C4-2B (cell line): ENCODE measurements around the gene NFAM1.

Source experiments
- H3K27ac ChIP-seq: fragments of 450-650 bp; 2 replicates; pipeline ENCODE4 v1.5.1; 2017
- ZFX ChIP-seq: fragments of 450-650 bp; IDR thresholded peaks from 2 replicates; pipeline ENCODE4 v1.6.1; 2017
- TF ChIP-seq, protein P1 (sequence below): fragments of 450-650 bp; conservative IDR thresholded peaks from 2 replicates; pipeline ENCODE4 v1.5.1; 2017; ENCODE audit warnings: mild to moderate bottlenecking

The NFAM1 gene

DNA sequence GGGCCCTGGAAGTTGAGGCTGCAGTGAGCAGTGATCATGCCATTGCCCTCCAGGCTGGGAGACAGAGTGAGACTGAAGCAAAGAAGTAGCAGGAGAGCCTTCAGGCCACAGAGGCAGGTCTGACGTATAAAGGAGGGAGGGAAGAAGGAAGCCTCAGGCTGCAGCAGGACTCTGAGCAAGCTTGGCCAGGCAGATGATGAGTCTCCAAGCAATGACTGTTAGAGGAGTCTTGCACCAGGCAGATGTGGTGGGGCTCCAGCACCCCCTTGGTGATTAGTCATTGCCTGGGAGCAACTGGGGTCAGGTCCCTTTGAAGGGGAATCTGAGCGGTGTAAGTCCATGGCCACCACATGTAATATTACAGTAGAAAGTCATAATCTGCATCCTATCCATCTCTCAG, 36.6 kb upstream of the NFAM1 start:
- no peak overlapping the region for H3K27ac ChIP-seq
- TF ChIP-seq ZFX, result no peak
- TF ChIP-seq, protein P1, sequence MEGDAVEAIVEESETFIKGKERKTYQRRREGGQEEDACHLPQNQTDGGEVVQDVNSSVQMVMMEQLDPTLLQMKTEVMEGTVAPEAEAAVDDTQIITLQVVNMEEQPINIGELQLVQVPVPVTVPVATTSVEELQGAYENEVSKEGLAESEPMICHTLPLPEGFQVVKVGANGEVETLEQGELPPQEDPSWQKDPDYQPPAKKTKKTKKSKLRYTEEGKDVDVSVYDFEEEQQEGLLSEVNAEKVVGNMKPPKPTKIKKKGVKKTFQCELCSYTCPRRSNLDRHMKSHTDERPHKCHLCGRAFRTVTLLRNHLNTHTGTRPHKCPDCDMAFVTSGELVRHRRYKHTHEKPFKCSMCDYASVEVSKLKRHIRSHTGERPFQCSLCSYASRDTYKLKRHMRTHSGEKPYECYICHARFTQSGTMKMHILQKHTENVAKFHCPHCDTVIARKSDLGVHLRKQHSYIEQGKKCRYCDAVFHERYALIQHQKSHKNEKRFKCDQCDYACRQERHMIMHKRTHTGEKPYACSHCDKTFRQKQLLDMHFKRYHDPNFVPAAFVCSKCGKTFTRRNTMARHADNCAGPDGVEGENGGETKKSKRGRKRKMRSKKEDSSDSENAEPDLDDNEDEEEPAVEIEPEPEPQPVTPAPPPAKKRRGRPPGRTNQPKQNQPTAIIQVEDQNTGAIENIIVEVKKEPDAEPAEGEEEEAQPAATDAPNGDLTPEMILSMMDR, result no peak

GRCh38 chr22:42462016-42462415, 29.8 kb upstream of the NFAM1 start:
- H3K27ac ChIP-seq, result peak overlapping the region; percentile 41
- TF ChIP-seq, protein P1, result no peak; the same call in 1 of the 2 replicates
- TF ChIP-seq ZFX, result no peak

DNA sequence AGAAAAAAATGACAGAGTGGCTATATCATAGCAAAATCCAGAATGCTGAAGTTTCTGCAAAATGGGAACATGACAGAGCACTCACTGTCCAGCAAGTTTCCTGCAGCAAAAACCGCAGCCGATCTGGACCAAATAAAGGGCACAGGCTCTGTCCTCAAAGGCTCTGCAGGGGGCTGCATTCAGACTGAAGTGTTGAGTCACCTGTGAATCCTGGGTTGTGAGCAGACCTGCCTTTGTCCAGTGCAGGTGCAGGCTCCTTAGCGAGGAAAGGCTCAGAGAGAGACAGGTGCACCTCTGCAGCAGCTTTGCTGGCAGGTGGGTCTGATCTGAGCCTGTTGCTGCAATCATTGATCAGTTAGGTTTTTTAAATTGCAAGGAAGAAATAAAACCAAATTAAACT, 29.3 kb upstream of the NFAM1 start:
- peak overlapping the region; percentile 41; the same call in 1 of the 2 replicates for H3K27ac ChIP-seq
- TF ChIP-seq, protein P1, result no peak
- TF ChIP-seq ZFX, result no peak

DNA sequence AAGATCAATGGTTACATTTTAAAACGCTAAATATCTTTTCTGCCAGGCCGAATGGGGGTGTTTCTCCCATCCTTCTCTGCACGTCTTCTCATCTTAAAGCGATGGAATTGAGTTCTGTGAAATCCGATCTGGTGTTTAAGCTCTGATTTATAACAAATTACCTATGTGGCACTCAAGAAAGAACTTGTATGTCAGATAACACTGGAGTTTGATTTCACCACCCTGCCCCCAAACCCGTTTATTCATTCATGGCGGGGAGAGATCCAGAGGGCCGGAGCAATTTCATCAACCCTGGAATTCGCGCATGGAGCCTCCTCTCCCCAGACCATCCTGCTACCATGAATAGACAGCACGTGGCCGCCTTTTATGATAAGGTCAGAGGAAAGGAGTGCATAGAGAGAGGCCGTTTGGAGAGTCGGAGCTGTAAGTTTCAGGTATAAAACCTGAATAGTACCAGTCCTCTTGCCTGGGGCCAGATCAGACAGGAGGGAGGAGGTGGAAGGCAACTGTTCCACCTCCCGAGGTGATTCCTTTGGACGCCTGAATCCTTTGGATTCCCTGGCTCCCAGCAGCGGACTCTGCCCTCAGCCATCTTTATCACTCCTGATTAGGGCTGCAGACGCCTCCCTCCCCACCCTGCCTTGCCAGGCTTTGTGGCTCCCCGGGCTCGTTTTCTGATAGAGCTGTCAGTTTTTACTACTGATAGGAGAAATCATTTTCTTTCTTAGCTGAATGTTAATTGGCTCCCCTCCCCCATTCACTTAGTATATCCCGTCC, 27.3 kb upstream of the NFAM1 start:
- no peak overlapping the region for H3K27ac ChIP-seq
- no peak for TF ChIP-seq ZFX
- TF ChIP-seq, protein P1, result no peak

DNA sequence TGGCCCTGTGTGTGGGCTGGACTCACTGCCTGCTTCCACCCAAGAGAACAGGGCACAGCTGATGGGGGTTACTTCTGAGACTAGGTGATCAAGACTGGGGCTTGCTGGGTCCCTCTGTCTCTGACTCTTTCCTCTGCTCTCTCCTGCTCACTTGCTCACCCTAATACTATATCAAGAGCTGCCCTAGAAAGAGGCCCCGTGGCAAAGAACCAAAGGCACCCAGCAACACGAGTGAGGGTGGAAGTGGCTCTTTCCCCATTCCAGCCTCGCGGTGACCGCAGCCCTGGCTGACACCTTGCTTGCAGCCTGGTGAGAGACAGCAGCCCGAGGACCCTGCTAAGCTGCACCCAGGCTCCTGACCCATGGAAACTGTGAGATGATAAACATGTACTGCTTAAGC, 20.7 kb upstream of the NFAM1 start:
- TF ChIP-seq, protein P1, result no peak
- TF ChIP-seq ZFX, result no peak
- H3K27ac ChIP-seq, result no peak overlapping the region

- TF ChIP-seq, protein P1, result no peak
- TF ChIP-seq ZFX, result no peak
- no peak overlapping the region for H3K27ac ChIP-seq
These were observed 20.3 kb upstream of the NFAM1 start for GRCh38 chr22:42452456-42452855.

DNA sequence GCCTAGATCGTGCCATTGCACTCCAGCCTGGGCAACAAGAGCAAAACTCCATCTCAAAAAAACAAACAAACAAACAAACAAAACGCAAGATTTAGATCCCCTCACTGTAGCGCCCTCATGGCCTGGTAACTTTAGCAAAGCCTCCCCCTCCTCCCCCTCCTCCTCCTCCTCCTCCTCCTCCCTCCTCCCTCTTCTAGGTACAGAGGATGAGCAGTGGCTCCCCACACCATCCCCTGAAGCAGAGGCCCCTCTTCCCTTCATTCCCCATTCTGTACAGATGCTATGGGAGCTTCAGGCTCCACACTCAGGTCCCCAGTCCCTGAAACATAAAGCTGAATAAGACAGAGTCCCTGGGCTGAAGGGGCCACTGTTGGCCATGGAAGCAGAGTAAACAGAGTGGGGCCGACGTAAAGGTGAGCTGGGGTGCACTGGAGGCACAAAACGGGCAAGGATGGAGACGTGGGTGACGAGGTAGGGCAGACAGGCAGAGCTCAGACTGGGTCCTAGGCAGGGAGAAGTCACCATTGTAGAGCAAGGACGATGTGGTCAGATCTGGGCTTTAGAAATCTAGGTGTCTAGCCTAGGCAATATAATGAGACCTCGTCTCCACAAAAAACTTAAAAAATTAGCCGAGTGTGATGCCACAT, 19.4 kb upstream of the NFAM1 start:
- TF ChIP-seq, protein P1, result no peak
- TF ChIP-seq ZFX, result no peak
- no peak overlapping the region for H3K27ac ChIP-seq
